ENCODE measurements around the gene PKDCC. TPM values are rescaled to one million over a fixed set of nuclear protein-coding genes. Genes with fewer than 3 reads are reported as not detected.
"Not testable (repeated sequence)": the region's sequence is repeated elsewhere in the genome, so short reads cannot be mapped to it uniquely, and the experiment has no call there.

Gene PKDCC
- total and polyA plus RNA-seq, 10 donors = 19.8 to 81.9 (median 44.4) TPM

GRCh38 chr2:42084231-42084671 lies 36.4 kb downstream of the PKDCC start:
- intact Hi-C loops (cut with DNase I; ENCODE audit: low total_unique reads) = no loop called here
- no peak for TF ChIP-seq POLR2A (IDR thresholded peaks at IDR 0.05)
- TF ChIP-seq CTCF (IDR thresholded peaks at IDR 0.05 in 8 of 11, conservative IDR thresholded peaks at IDR 0.05 in 3 of 11) = no peak
- no peak for TF ChIP-seq POLR2AphosphoS5 (IDR thresholded peaks at IDR 0.05)
- no peak overlapping the region for H3K27ac ChIP-seq

GRCh38 chr2:42085070-42085469 lies 37.2 kb downstream of the PKDCC start:
- not testable (repeated sequence) for H3K27ac ChIP-seq; H3K36me3 ChIP-seq; DNase-seq; H3K4me3 ChIP-seq; H3K9me3 ChIP-seq; H3K27me3 ChIP-seq (replicated peaks in 1 of 7)
- intact Hi-C loops (cut with DNase I; ENCODE audit: low total_unique reads) = loop anchor here (5.0 kb wide), 2 partner anchors 218 to 233 kb away; no protein-coding TSS in a partner anchor
- H3K4me1 ChIP-seq = peaks cover 0 to 10% (median 4%) of the 10 kb centered on the region in 6 donors
- WGBS, 5 donors = 72 to 88% (median 78%) methylated on average over 4 of the region's 4 CpGs

More at GRCh38 chr2:42084231-42084671, 36.4 kb downstream of the PKDCC start:
- Histone ChIP-seq H3K36me3 (no peaks in the 10 kb centered on the region), H3K9me3 (no peaks in the 10 kb centered on the region), H3K27me3 (replicated peaks in 1 of 7) (peaks cover 0 to 4% (median 0%) of the 10 kb centered on the region in 7 donors), H3K4me1 (peaks cover 0 to 10% (median 4%) of the 10 kb centered on the region in 6 donors), H3K4me3 (no peak overlapping the region)
- 80 to 92% (median 84%) methylated on average over 6 of the region's 6 CpGs for WGBS, 5 donors
- DNase-seq = peak; percentile 30

- H3K27ac ChIP-seq = no peak overlapping the region
- TF ChIP-seq POLR2A (IDR thresholded peaks at IDR 0.05) (no peak), CTCF (IDR thresholded peaks at IDR 0.05 in 8 of 11, conservative IDR thresholded peaks at IDR 0.05 in 3 of 11) (no peak), POLR2AphosphoS5 (IDR thresholded peaks at IDR 0.05) (no peak)
- H3K27me3 ChIP-seq (replicated peaks in 1 of 7) = no peaks in the 10 kb centered on the region
- DNase-seq = peak; percentile 40
- intact Hi-C loops (cut with DNase I; ENCODE audit: low total_unique reads) = loop anchor here (5.0 kb wide), 2 partner anchors 219 to 234 kb away; no protein-coding TSS in a partner anchor
- no peaks in the 10 kb centered on the region for H3K36me3 ChIP-seq
- H3K4me1 ChIP-seq = peaks cover 0 to 10% (median 4%) of the 10 kb centered on the region in 6 donors
- WGBS, 5 donors = 67 to 71% (median 69%) methylated on average over 8 of the region's 8 CpGs
- H3K4me3 ChIP-seq = no peak overlapping the region
- H3K9me3 ChIP-seq = no peaks in the 10 kb centered on the region
These were observed 38.1 kb downstream of the PKDCC start for GRCh38 chr2:42085706-42086487.

DNA sequence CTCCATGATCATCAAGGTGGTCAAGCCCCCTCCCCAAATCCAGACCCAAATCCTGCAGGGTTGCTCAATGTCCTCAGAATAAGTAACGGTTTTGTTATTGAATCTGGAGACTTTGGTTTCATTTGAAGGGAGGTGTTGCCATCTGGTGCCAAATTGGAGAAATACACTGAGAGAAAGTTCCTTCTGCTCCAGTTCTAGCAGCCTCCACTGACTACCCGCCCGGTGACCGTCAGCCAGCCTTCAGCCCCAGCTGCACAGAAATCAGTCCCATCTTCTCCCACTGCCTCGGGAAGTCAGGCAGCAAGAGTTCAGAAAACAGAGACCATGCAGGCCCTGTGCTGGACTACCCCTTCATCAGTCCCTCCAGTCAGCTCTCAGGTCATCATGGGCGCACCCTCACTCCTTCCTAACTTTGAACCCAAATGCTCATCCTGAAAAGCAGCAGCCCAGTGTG lies 38.7 kb downstream of the PKDCC start:
- intact Hi-C loops (cut with DNase I; ENCODE audit: low total_unique reads) = loop anchor here (5.0 kb wide), 2 partner anchors 219 to 234 kb away; no protein-coding TSS in a partner anchor

More for the DNA sequence above, 38.7 kb downstream of the PKDCC start:
- Histone ChIP-seq H3K9me3 (no peaks in the 10 kb centered on the region), H3K27ac (no peak overlapping the region), H3K27me3 (replicated peaks in 1 of 7) (no peaks in the 10 kb centered on the region), H3K4me3 (no peak overlapping the region), H3K4me1 (peaks cover 0 to 10% (median 4%) of the 10 kb centered on the region in 6 donors), H3K36me3 (no peaks in the 10 kb centered on the region)
- TF ChIP-seq CTCF (IDR thresholded peaks at IDR 0.05 in 8 of 11, conservative IDR thresholded peaks at IDR 0.05 in 3 of 11) (peak; percentile 55 to 84 (median 69)), POLR2A (IDR thresholded peaks at IDR 0.05) (no peak)
- 15 to 29% (median 21%) methylated on average over 6 of the region's 6 CpGs for WGBS, 5 donors
- peak; percentile 73 for DNase-seq
